Hepatocyte (in vitro differentiated cells): Measurements from ENCODE around the gene DHX16.

Source experiments
- CTCF ChIP-seq: fragments of 200-600 bp; sonication (generic); IDR thresholded peaks from 2 replicates; pipeline ENCODE4 v1.5.1; 2016; ENCODE audit warnings: antibody characterized with exemption, mild to moderate bottlenecking; ENCODE audit not compliant: poor library complexity
- EZH2phosphoT487 ChIP-seq: fragments of 200-600 bp; sonication (generic); IDR thresholded peaks from one replicate; pipeline ENCODE4 v1.6.1; 2018; ENCODE audit warnings: antibody characterized with exemption, mild to moderate bottlenecking, low read depth, moderate library complexity; ENCODE audit not compliant: unreplicated experiment, severe bottlenecking

- TF ChIP-seq CTCF (no peak), EZH2phosphoT487 (no peak)
Measured at GRCh38 chr6:30690403-30691207, 17.8 kb upstream of the DHX16 start, which contains the start of gene NRM.
